Common myeloid progenitor, CD34-positive (primary cell): ENCODE results near the gene PLCH2.

ENCODE experiments used
- CTCF ChIA-PET: fragments of 350-600 bp; sonication (Branson Sonifier 250); formaldehyde crosslinking; loops from one replicate; lab custom pipeline; 2021; ENCODE audit warnings: antibody characterized with exemption; lab: Charles Lee
- POLR2A ChIA-PET: fragments of 350-600 bp; sonication (Branson Sonifier 250); formaldehyde crosslinking; loops from one replicate; lab custom pipeline; 2021; ENCODE audit warnings: antibody characterized with exemption; lab: Charles Lee
- DNase-seq, 3 donors: peaks; one replicate each; pipeline versions ENCODE4 v3.0.0 to v3.0.0-alpha.2; 2013
- H3K27ac ChIP-seq, 2 experiments: 1 replicate in 1 of 2; 2 replicates in 1 of 2; pipeline ENCODE4 v1.7.0; 2013; ENCODE audit warnings: inconsistent platforms in 2 of 2, low read length in 2 of 2, mild to moderate bottlenecking in 2 of 2, low read depth in 1 of 2, moderate library complexity in 1 of 2; ENCODE audit not compliant: severe bottlenecking in 2 of 2, insufficient read depth in 1 of 2, poor library complexity in 1 of 2
- H3K27me3 ChIP-seq, 5 experiments: replicated peaks in 2 of 5; 1 replicate in 3 of 5; 2 replicates in 2 of 5; pipeline versions ENCODE4 v1.6.1 to v1.7.0; 2013; ENCODE audit warnings: low read length in 4 of 5, mild to moderate bottlenecking in 2 of 5, moderate library complexity in 2 of 5, inconsistent platforms in 1 of 5; ENCODE audit not compliant: insufficient read depth in 5 of 5, control insufficient read depth in 4 of 5
- H3K36me3 ChIP-seq, 4 experiments: 1 replicate in 2 of 4; 2 replicates in 2 of 4; pipeline versions ENCODE4 v1.6.1 to v1.7.0; 2013; ENCODE audit warnings: low read length in 3 of 4, control low read depth in 1 of 4, mild to moderate bottlenecking in 1 of 4; ENCODE audit not compliant: control insufficient read depth in 4 of 4, insufficient read depth in 4 of 4
- H3K4me1 ChIP-seq, 4 experiments: 1 replicate in 3 of 4; 2 replicates in 1 of 4; pipeline versions ENCODE4 v1.6.1 to v1.7.1; 2013; ENCODE audit warnings: low read length in 3 of 4, mild to moderate bottlenecking in 3 of 4, control low read depth in 1 of 4, inconsistent platforms in 1 of 4, moderate library complexity in 1 of 4; ENCODE audit not compliant: control insufficient read depth in 4 of 4, insufficient read depth in 4 of 4; ENCODE audit errors: control extremely low read depth in 1 of 4
- H3K4me3 ChIP-seq, 7 experiments: 1 replicate in 4 of 7; 2 replicates in 3 of 7; pipeline versions ENCODE4 v1.5.1 to v1.7.0; 2013; ENCODE audit warnings: mild to moderate bottlenecking in 7 of 7, low read length in 6 of 7, moderate library complexity in 6 of 7, inconsistent platforms in 2 of 7, low read depth in 2 of 7, control low read depth in 1 of 7; ENCODE audit not compliant: insufficient read depth in 4 of 7, control insufficient read depth in 1 of 7; ENCODE audit errors: extremely low read depth in 1 of 7
- H3K9me3 ChIP-seq, 5 experiments: 1 replicate in 4 of 5; 2 replicates in 1 of 5; pipeline versions ENCODE4 v1.6.1 to v1.7.1; 2013; ENCODE audit warnings: low read length in 4 of 5, mild to moderate bottlenecking in 2 of 5, inconsistent platforms in 1 of 5, low read depth in 1 of 5, moderate library complexity in 1 of 5; ENCODE audit not compliant: control insufficient read depth in 4 of 5, insufficient read depth in 2 of 5; ENCODE audit errors: control extremely low read depth in 1 of 5
- WGBS: methylation state at CpG from one replicate; pipeline ENCODE4 v1.1.5; 2013; ENCODE audit not compliant: insufficient coverage; 5-methylcytosine and 5-hydroxymethylcytosine counted together

The PLCH2 gene

GRCh38 chr1:2495026-2495425 lies 18.9 kb downstream of the PLCH2 start:
- CTCF ChIA-PET: interaction anchor here (0.8 kb wide), 1 partner anchor 79 kb away, joined by 3 read pairs; no protein-coding TSS in a partner anchor
- H3K27me3 ChIP-seq: peaks cover 0 to 5% (median 0%) of the 10 kb centered on the region in 5 experiments
- H3K36me3 ChIP-seq: no peaks in the 10 kb centered on the region
- DNase-seq: no peak
- WGBS: 87% methylated on average over 6 of the region's 12 CpGs
- no peak overlapping the region for H3K4me3 ChIP-seq
- H3K4me1 ChIP-seq: peaks cover 0 to 12% (median 9%) of the 10 kb centered on the region in 4 experiments
- H3K9me3 ChIP-seq: no peaks in the 10 kb centered on the region
- POLR2A ChIA-PET: no interaction called here
- no peak overlapping the region for H3K27ac ChIP-seq

GRCh38 chr1:2495546-2495945 lies 19.5 kb downstream of the PLCH2 start:
- H3K36me3 ChIP-seq: no peaks in the 10 kb centered on the region
- no peaks in the 10 kb centered on the region for H3K9me3 ChIP-seq
- peaks cover 0 to 17% (median 14%) of the 10 kb centered on the region in 4 experiments for H3K4me1 ChIP-seq
- peaks cover 0 to 5% (median 0%) of the 10 kb centered on the region in 5 experiments for H3K27me3 ChIP-seq
- no peak for DNase-seq
- H3K27ac ChIP-seq: no peak overlapping the region
- ChIA-PET CTCF (no interaction called here), POLR2A (no interaction called here)
- no peak overlapping the region for H3K4me3 ChIP-seq
- WGBS: 88% methylated on average over 7 of the region's 12 CpGs

GRCh38 chr1:2496087-2496622 lies 20.1 kb downstream of the PLCH2 start:
- Histone ChIP-seq H3K27ac (no peak overlapping the region), H3K4me1 (peaks cover 0 to 21% (median 17%) of the 10 kb centered on the region in 4 experiments), H3K9me3 (no peaks in the 10 kb centered on the region), H3K27me3 (peaks cover 0 to 5% (median 0%) of the 10 kb centered on the region in 5 experiments), H3K36me3 (no peaks in the 10 kb centered on the region), H3K4me3 (no peak overlapping the region)
- no peak for DNase-seq
- POLR2A ChIA-PET: no interaction called here
- CTCF ChIA-PET: no interaction called here
- 96% methylated on average over 21 of the region's 28 CpGs for WGBS

- no peaks in the 10 kb centered on the region for H3K9me3 ChIP-seq
- H3K4me3 ChIP-seq: no peak overlapping the region
- WGBS: 94% methylated on average over 25 of the region's 26 CpGs
- ChIA-PET POLR2A (no interaction called here), CTCF (no interaction called here)
- no peak overlapping the region for H3K27ac ChIP-seq
- peaks cover 0 to 5% (median 0%) of the 10 kb centered on the region in 5 experiments for H3K27me3 ChIP-seq
- H3K36me3 ChIP-seq: no peaks in the 10 kb centered on the region
- no peak for DNase-seq
- H3K4me1 ChIP-seq: peaks cover 0 to 21% (median 17%) of the 10 kb centered on the region in 4 experiments
These were observed 20.7 kb downstream of the PLCH2 start for GRCh38 chr1:2496746-2497145.

- ChIA-PET POLR2A (no interaction called here), CTCF (interaction anchor here (0.9 kb wide), 1 partner anchor 11 kb away, joined by 3 read pairs; no protein-coding TSS in a partner anchor)
- Histone ChIP-seq H3K9me3 (no peaks in the 10 kb centered on the region), H3K27me3 (peaks cover 0 to 2% (median 0%) of the 10 kb centered on the region in 5 experiments), H3K4me3 (no peak overlapping the region), H3K4me1 (peaks cover 0 to 21% (median 17%) of the 10 kb centered on the region in 4 experiments), H3K27ac (no peak overlapping the region), H3K36me3 (no peaks in the 10 kb centered on the region)
- DNase-seq: no peak
- 51% methylated on average over 4 of the region's 4 CpGs for WGBS
These were observed 21.8 kb downstream of the PLCH2 start for GRCh38 chr1:2497891-2498290.

- H3K36me3 ChIP-seq: no peaks in the 10 kb centered on the region
- H3K9me3 ChIP-seq: no peaks in the 10 kb centered on the region
- CTCF ChIA-PET: no interaction called here
- WGBS: 87% methylated on average over 5 of the region's 19 CpGs
- no peak for DNase-seq
- H3K27ac ChIP-seq: no peak overlapping the region
- peaks cover 0 to 8% (median 0%) of the 10 kb centered on the region in 5 experiments for H3K27me3 ChIP-seq
- H3K4me1 ChIP-seq: peaks cover 0 to 21% (median 17%) of the 10 kb centered on the region in 4 experiments
- H3K4me3 ChIP-seq: no peak overlapping the region
- POLR2A ChIA-PET: no interaction called here
These were observed 22.6 kb downstream of the PLCH2 start for GRCh38 chr1:2498648-2499047.

GRCh38 chr1:2499260-2499659 lies 23.2 kb downstream of the PLCH2 start:
- H3K27ac ChIP-seq: no peak overlapping the region
- H3K27me3 ChIP-seq: peaks cover 0 to 14% (median under 1%) of the 10 kb centered on the region in 5 experiments
- DNase-seq: no peak
- WGBS: 76% methylated on average over 3 of the region's 4 CpGs
- H3K36me3 ChIP-seq: no peaks in the 10 kb centered on the region
- ChIA-PET CTCF (no interaction called here), POLR2A (no interaction called here)
- no peaks in the 10 kb centered on the region for H3K9me3 ChIP-seq
- peaks cover 0 to 16% (median 15%) of the 10 kb centered on the region in 4 experiments for H3K4me1 ChIP-seq
- no peak overlapping the region for H3K4me3 ChIP-seq
